IgD-negative memory B cell (primary cell): ENCODE measurements around the gene APEH. TPM values are rescaled to one million over a fixed set of nuclear protein-coding genes. Genes with fewer than 3 reads are reported as not detected.
A peak's percentile ranks its signal among the peaks of the same experiment; 100 is the strongest.

Experiments used
- H3K27ac Mint-ChIP-seq, 3 donors: one replicate each; pipeline ENCODE4 v1.8.0; 2020 to 2022; ENCODE audit warnings: mild to moderate bottlenecking in 3 of 3, mixed read lengths in 3 of 3, moderate library complexity in 1 of 3
- H3K27me3 Mint-ChIP-seq: one replicate; pipeline ENCODE4 v1.8.0; 2021; ENCODE audit warnings: mixed read lengths
- H3K36me3 Mint-ChIP-seq: one replicate; pipeline ENCODE4 v1.8.0; 2020; ENCODE audit warnings: mild to moderate bottlenecking, mixed read lengths
- H3K4me1 Mint-ChIP-seq, 3 donors: one replicate each; pipeline ENCODE4 v1.8.0; 2020 to 2022; ENCODE audit warnings: mixed read lengths in 3 of 3, mild to moderate bottlenecking in 1 of 3
- H3K4me3 Mint-ChIP-seq, 4 donors: one replicate each; pipeline ENCODE4 v1.8.0; 2020 to 2022; ENCODE audit warnings: mild to moderate bottlenecking in 4 of 4, mixed read lengths in 4 of 4, moderate library complexity in 3 of 4
- H3K9me3 Mint-ChIP-seq, 3 donors: one replicate each; pipeline ENCODE4 v1.8.0; 2020 to 2021; ENCODE audit warnings: mixed read lengths in 3 of 3, mild to moderate bottlenecking in 1 of 3
- polyA plus RNA-seq: library from polyadenylated mRNA; unstranded; fragments of 300-500 nt; fragmentation: Illumina TruSeq; gene quantifications from one replicate; pipeline ENCODE4 v1.2.3, GENCODE V29; 2021

APEH gene
- polyA plus RNA-seq, result 84.5 TPM

GRCh38 chr3:49673715-49674496 lies at the start of gene APEH:
Gene APEH, plus strand, starts transcription at chr3:49674351. Its CDS starts 51 bp downstream, at chr3:49674402.
- Mint-ChIP-seq H3K27ac (peak within 1 kb of the TSS; percentile 93 to 98 (median 96)), H3K4me3 (peak within 1 kb of the TSS; percentile 93 to 97 (median 94)), H3K9me3 (peaks cover 0 to 1% (median 0%) of the 10 kb centered on the region in 3 donors), H3K4me1 (peaks cover 13 to 19% (median 17%) of the 10 kb centered on the region in 3 donors), H3K27me3 (no peaks in the 10 kb centered on the region), H3K36me3 (peaks cover 3% of the 10 kb centered on the region)

DNA sequence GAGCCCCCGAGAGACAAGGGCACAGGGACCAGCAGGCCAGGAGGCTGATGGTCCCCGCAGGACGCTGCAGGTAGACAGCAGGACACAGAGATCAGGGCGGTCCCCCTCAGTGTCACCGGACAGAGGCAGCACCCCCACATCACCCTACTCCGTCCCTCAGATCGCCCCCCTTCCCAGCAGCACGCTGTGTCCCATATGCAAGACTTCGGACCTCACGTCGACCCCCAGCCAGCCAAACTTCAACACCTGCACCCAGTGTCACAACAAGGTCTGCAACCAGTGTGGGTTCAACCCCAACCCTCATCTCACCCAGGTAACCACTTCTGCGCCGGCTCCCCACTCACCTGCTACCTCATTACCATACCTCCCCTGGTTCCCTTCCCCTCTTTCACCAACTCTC lies 49.1 kb upstream of the APEH start:
- no peak overlapping the region for H3K27ac Mint-ChIP-seq
- H3K4me3 Mint-ChIP-seq, result no peak overlapping the region

GRCh38 chr3:49626101-49626581 lies 48.0 kb upstream of the APEH start:
- H3K4me1 Mint-ChIP-seq, result peaks cover 0 to 2% (median 0%) of the 10 kb centered on the region in 3 donors
- H3K27me3 Mint-ChIP-seq, result peaks cover 3% of the 10 kb centered on the region
- H3K9me3 Mint-ChIP-seq, result no peaks in the 10 kb centered on the region
- no peak overlapping the region for H3K4me3 Mint-ChIP-seq
- H3K27ac Mint-ChIP-seq, result no peak overlapping the region
- no peaks in the 10 kb centered on the region for H3K36me3 Mint-ChIP-seq

More for the DNA sequence above, 49.1 kb upstream of the APEH start:
- H3K4me1 Mint-ChIP-seq, result peaks cover 0 to 2% (median 0%) of the 10 kb centered on the region in 3 donors
- H3K9me3 Mint-ChIP-seq, result no peaks in the 10 kb centered on the region
- peaks cover 2% of the 10 kb centered on the region for H3K27me3 Mint-ChIP-seq
- no peaks in the 10 kb centered on the region for H3K36me3 Mint-ChIP-seq

- H3K4me1 Mint-ChIP-seq, result peaks cover 0 to 2% (median 0%) of the 10 kb centered on the region in 3 donors
Measured at GRCh38 chr3:49626796-49627195, 47.4 kb upstream of the APEH start.

GRCh38 chr3:49627634-49628033 lies 46.5 kb upstream of the APEH start:
- peaks cover 0 to 7% (median 6%) of the 10 kb centered on the region in 3 donors for H3K9me3 Mint-ChIP-seq
- H3K4me3 Mint-ChIP-seq, result no peak overlapping the region
- no peak overlapping the region for H3K27ac Mint-ChIP-seq
- H3K4me1 Mint-ChIP-seq, result peaks cover 0 to 2% (median 0%) of the 10 kb centered on the region in 3 donors
- no peaks in the 10 kb centered on the region for H3K36me3 Mint-ChIP-seq
- H3K27me3 Mint-ChIP-seq, result peaks cover 6% of the 10 kb centered on the region

More at GRCh38 chr3:49626796-49627195, 47.4 kb upstream of the APEH start:
- H3K36me3 Mint-ChIP-seq, result no peaks in the 10 kb centered on the region
- H3K27me3 Mint-ChIP-seq, result peaks cover 2% of the 10 kb centered on the region
- H3K27ac Mint-ChIP-seq, result no peak overlapping the region
- peaks cover 0 to 3% (median 1%) of the 10 kb centered on the region in 3 donors for H3K9me3 Mint-ChIP-seq
- no peak overlapping the region for H3K4me3 Mint-ChIP-seq

GRCh38 chr3:49628249-49628648 lies 45.9 kb upstream of the APEH start:
- Mint-ChIP-seq H3K4me3 (no peak overlapping the region), H3K27ac (no peak overlapping the region), H3K27me3 (peaks cover 6% of the 10 kb centered on the region), H3K9me3 (peaks cover 0 to 7% (median 7%) of the 10 kb centered on the region in 3 donors), H3K4me1 (peaks cover 0 to 2% (median 0%) of the 10 kb centered on the region in 3 donors), H3K36me3 (no peaks in the 10 kb centered on the region)

DNA sequence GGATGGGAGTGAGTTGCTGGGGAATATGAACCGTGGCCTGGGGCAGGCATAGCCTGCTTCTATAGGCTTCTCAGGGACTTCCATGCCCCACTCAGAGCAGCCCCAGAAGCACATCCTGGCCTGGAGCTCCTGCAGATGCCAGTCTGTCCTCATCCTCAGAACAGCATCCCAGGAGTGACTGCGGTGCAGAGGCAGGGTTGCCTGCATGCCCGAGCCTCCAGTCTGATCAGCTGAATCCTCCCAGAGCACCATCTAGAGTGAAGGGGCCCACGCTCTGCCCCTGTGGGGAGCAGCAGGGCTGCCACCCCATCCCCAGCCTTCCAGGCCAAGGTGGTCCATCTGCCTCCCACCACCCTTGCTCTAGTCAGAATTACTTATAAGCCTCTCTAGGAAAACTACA lies 44.7 kb upstream of the APEH start:
- H3K27ac Mint-ChIP-seq, result no peak overlapping the region

DNA sequence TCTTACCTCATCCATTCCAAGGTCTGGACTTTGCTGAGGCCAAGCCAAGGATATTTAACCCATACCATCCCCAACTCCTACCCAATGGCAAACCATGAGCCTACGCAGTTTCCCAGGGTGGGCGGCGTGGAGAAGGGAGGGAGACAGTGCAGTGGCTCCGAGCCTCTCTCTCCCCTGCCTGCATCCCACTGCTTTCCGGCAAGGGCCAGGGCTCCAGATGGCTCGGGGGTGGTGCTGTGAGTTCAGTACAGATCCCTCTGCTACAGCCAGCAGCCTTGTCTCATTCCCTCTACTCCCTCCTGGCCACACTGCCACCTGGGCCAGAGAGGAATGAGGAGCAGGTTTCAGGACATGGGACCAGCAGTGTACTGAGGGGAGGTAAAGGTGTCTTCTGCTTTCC lies 44.3 kb upstream of the APEH start:
- H3K27me3 Mint-ChIP-seq, result peaks cover 6% of the 10 kb centered on the region
- H3K4me1 Mint-ChIP-seq, result peaks cover 0 to 4% (median 0%) of the 10 kb centered on the region in 3 donors

More for the DNA sequence above, 44.7 kb upstream of the APEH start:
- H3K9me3 Mint-ChIP-seq, result peaks cover 0 to 7% (median 7%) of the 10 kb centered on the region in 3 donors
- H3K4me3 Mint-ChIP-seq, result no peak overlapping the region
- H3K4me1 Mint-ChIP-seq, result peaks cover 0 to 4% (median 0%) of the 10 kb centered on the region in 3 donors
- no peaks in the 10 kb centered on the region for H3K36me3 Mint-ChIP-seq
- peaks cover 6% of the 10 kb centered on the region for H3K27me3 Mint-ChIP-seq

GRCh38 chr3:49630784-49631183 lies 43.4 kb upstream of the APEH start:
- Mint-ChIP-seq H3K9me3 (peaks cover 0 to 7% (median 7%) of the 10 kb centered on the region in 3 donors), H3K36me3 (no peaks in the 10 kb centered on the region), H3K4me1 (peaks cover 0 to 4% (median 0%) of the 10 kb centered on the region in 3 donors), H3K4me3 (no peak overlapping the region), H3K27ac (no peak overlapping the region), H3K27me3 (peaks cover 6% of the 10 kb centered on the region)

More for the DNA sequence above, 44.3 kb upstream of the APEH start:
- Mint-ChIP-seq H3K4me3 (no peak overlapping the region), H3K9me3 (peaks cover 0 to 7% (median 7%) of the 10 kb centered on the region in 3 donors), H3K27ac (no peak overlapping the region), H3K36me3 (no peaks in the 10 kb centered on the region)

DNA sequence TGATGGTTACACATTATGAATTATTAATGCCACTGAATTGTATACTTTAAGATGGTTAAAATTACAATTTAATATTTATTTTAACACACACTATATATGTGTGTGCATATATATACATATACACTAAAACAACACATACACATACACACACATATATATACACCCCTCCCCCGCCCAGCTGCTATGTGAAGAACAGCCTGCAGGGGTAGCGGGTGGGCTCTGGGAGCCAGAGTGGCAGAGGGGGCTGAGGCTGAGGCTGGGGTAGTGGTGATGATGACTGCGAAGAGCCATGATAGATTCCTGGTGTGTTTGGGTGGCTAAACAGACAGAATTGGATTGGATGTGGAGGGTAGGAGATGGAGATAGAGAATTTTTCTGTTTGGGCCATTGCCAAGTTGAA lies 39.4 kb upstream of the APEH start:
- Mint-ChIP-seq H3K27ac (no peak overlapping the region), H3K4me1 (peaks cover 0 to 4% (median 0%) of the 10 kb centered on the region in 3 donors), H3K27me3 (peaks cover 6% of the 10 kb centered on the region), H3K36me3 (no peaks in the 10 kb centered on the region), H3K4me3 (no peak overlapping the region), H3K9me3 (peaks cover 0 to 7% (median 7%) of the 10 kb centered on the region in 3 donors)

GRCh38 chr3:49636883-49637609 lies 37.1 kb upstream of the APEH start:
- H3K36me3 Mint-ChIP-seq, result no peaks in the 10 kb centered on the region
- H3K9me3 Mint-ChIP-seq, result peaks cover 0 to 4% (median 1%) of the 10 kb centered on the region in 3 donors
- H3K4me1 Mint-ChIP-seq, result peaks cover 0 to 4% (median 0%) of the 10 kb centered on the region in 3 donors
- H3K27ac Mint-ChIP-seq, result peak overlapping the region in 1 of 3 donors; percentile 76
- H3K4me3 Mint-ChIP-seq, result no peak overlapping the region
- H3K27me3 Mint-ChIP-seq, result peaks cover 2% of the 10 kb centered on the region

DNA sequence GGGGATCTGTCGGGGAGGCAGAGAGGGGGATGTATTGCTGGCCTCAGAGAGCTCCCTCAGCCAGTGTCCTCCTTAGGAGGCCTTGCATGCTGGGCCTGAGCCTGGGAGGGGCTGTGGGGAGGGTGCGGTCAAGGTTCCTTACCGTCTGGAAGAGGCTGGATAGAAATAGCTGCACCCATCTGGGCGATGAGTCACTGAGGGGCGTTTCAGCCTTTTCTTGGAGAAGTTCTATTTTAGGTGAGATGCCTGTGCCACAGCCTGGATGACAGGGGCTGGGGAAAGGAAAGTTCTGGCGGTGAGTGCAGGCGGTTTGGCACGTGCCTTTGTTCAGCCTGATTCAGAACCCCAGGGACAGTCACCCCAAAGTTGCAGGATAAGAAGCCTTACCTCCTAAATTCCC lies 35.7 kb upstream of the APEH start:
- Mint-ChIP-seq H3K4me1 (peaks cover 0 to 4% (median 0%) of the 10 kb centered on the region in 3 donors), H3K36me3 (no peaks in the 10 kb centered on the region), H3K27ac (no peak overlapping the region), H3K27me3 (no peaks in the 10 kb centered on the region), H3K4me3 (no peak overlapping the region), H3K9me3 (no peaks in the 10 kb centered on the region)

DNA sequence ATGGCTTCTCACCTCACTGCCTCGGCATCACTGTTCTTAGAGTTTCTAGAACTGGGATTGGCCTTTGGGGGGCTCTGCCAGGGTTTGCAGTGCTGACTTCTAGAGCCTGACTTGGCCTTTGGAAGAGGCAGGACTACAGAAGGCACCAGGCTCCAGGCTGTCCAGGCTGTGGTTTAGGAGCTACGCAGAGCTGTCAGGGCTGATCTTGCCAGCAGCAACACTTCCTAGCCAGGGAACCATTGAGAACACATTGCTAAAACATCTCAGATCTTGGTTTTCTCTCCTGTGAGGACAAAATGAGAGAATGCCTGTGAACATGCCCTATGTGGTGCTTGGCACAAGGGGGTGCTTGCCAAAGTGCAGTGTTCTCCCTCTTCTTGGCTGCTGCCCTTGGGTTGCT lies 34.6 kb upstream of the APEH start:
- Mint-ChIP-seq H3K4me1 (peaks cover 0 to 2% (median 0%) of the 10 kb centered on the region in 3 donors), H3K27me3 (no peaks in the 10 kb centered on the region)

GRCh38 chr3:49641292-49641691 lies 32.9 kb upstream of the APEH start:
- no peaks in the 10 kb centered on the region for H3K36me3 Mint-ChIP-seq
- no peaks in the 10 kb centered on the region for H3K9me3 Mint-ChIP-seq
- no peaks in the 10 kb centered on the region for H3K4me1 Mint-ChIP-seq
- H3K27me3 Mint-ChIP-seq, result no peaks in the 10 kb centered on the region
- no peak overlapping the region for H3K4me3 Mint-ChIP-seq
- H3K27ac Mint-ChIP-seq, result peak overlapping the region in 1 of 3 donors; percentile 55

More for the DNA sequence above, 34.6 kb upstream of the APEH start:
- Mint-ChIP-seq H3K27ac (peak overlapping the region in 1 of 3 donors; percentile 7), H3K9me3 (no peaks in the 10 kb centered on the region), H3K36me3 (no peaks in the 10 kb centered on the region), H3K4me3 (no peak overlapping the region)
